CD4-positive, alpha-beta T cell (primary cell): ENCODE measurements around the gene BLID. TPM values are rescaled to one million over a fixed set of nuclear protein-coding genes. Genes with fewer than 3 reads are reported as not detected.

Experiments
- ATAC-seq: fragments of 200-7000 bp; cut with Tn5 transposase; one replicate; pipeline ENCODE4 v1.10.0; 2022; ENCODE audit warnings: mild to moderate bottlenecking; ENCODE audit not compliant: poor library complexity
- CTCF ChIA-PET: fragments of 350-600 bp; sonication (Branson Sonifier 250); formaldehyde crosslinking; loops from one replicate; lab custom pipeline; 2021; ENCODE audit warnings: antibody characterized with exemption, inconsistent platforms; lab: Charles Lee
- POLR2A ChIA-PET: fragments of 350-600 bp; sonication (Branson Sonifier 250); formaldehyde crosslinking; loops from one replicate; lab custom pipeline; 2021; ENCODE audit warnings: antibody characterized with exemption, inconsistent platforms; lab: Charles Lee
- DNase-seq, 14 experiments: peaks; one replicate each; pipeline ENCODE4 v3.0.0-alpha.2; 2013 to 2020; ENCODE audit warnings: mixed read lengths in 2 of 14
- H3K27ac ChIP-seq, 2 donors: one replicate each; pipeline versions ENCODE4 v1.5.1 to v1.7.0; 2013; ENCODE audit warnings: low read length in 2 of 2, low read depth in 1 of 2, mild to moderate bottlenecking in 1 of 2
- H3K27me3 ChIP-seq, 2 experiments: 1 replicate in 1 of 2; 2 replicates in 1 of 2; pipeline versions ENCODE4 v1.6.1 to v1.7.0; 2013; ENCODE audit warnings: low read length in 2 of 2, control low read depth in 1 of 2, mild to moderate bottlenecking in 1 of 2, moderate library complexity in 1 of 2; ENCODE audit not compliant: insufficient read depth in 2 of 2, control insufficient read depth in 1 of 2
- H3K36me3 ChIP-seq: one replicate; pipeline ENCODE4 v1.6.1; 2013; ENCODE audit warnings: low read length, control low read depth; ENCODE audit not compliant: insufficient read depth
- H3K4me1 ChIP-seq: one replicate; pipeline ENCODE4 v1.6.1; 2013; ENCODE audit warnings: low read length, control low read depth; ENCODE audit not compliant: insufficient read depth
- H3K4me3 ChIP-seq: one replicate; pipeline ENCODE4 v1.5.1; 2013; ENCODE audit warnings: mild to moderate bottlenecking, low read length, moderate library complexity
- H3K9me3 ChIP-seq, 2 experiments: 1 replicate in 1 of 2; 2 replicates in 1 of 2; pipeline versions ENCODE4 v1.6.1 to v1.7.0; 2013; ENCODE audit warnings: low read length in 2 of 2, mild to moderate bottlenecking in 2 of 2, control low read depth in 1 of 2, moderate library complexity in 1 of 2; ENCODE audit not compliant: control insufficient read depth in 1 of 2, insufficient read depth in 1 of 2
- H3K27ac Mint-ChIP-seq: one replicate; pipeline ENCODE4 v1.8.0; 2020; ENCODE audit warnings: mixed read lengths
- H3K27me3 Mint-ChIP-seq: one replicate; pipeline ENCODE4 v1.8.0; 2021; ENCODE audit warnings: mixed read lengths
- H3K36me3 Mint-ChIP-seq: one replicate; pipeline ENCODE4 v1.8.0; 2021; ENCODE audit warnings: low read depth, mixed read lengths
- H3K4me1 Mint-ChIP-seq: one replicate; pipeline ENCODE4 v1.8.0; 2021; ENCODE audit warnings: low read depth, mixed read lengths
- H3K4me3 Mint-ChIP-seq: one replicate; pipeline ENCODE4 v1.8.0; 2020; ENCODE audit warnings: mild to moderate bottlenecking, mixed read lengths
- H3K9me3 Mint-ChIP-seq: one replicate; pipeline ENCODE4 v1.8.0; 2020; ENCODE audit warnings: mixed read lengths
- CTCF ChIP-seq: fragments of 200-600 bp; IDR thresholded peaks from one replicate; pipeline ENCODE4 v1.8.0; 2022; ENCODE audit warnings: antibody characterized with exemption, mild to moderate bottlenecking
- intact Hi-C, 2 experiments: fragments of 100-400 bp; cut with DNase I in 1 of 2; cut with micrococcal nuclease in 1 of 2; formaldehyde crosslinking; loops; one replicate each; pipeline versions ENCODE4 v1.15.1 to v1.9.0; 2023 to 2025; cut with DNase I, micrococcal nuclease
- total RNA-seq, 174 experiments: library from RNA in 2 of 174; stranded (reverse) in 2 of 174; gene quantifications; one replicate each; pipeline ENCODE4 v1.2.3 and lab custom pipeline; 2021 to 2026

BLID gene
- total RNA-seq, 2 experiments from 2014 or later: not detected

- Mint-ChIP-seq H3K9me3 (no peaks in the 10 kb centered on the region), H3K4me3 (no peak overlapping the region), H3K4me1 (no peaks in the 10 kb centered on the region), H3K27me3 (peaks cover 20% of the 10 kb centered on the region), H3K27ac (no peak overlapping the region), H3K36me3 (no peaks in the 10 kb centered on the region)
- intact Hi-C loops: no loop called here
- ChIA-PET CTCF (no interaction called here), POLR2A (no interaction called here)
- no peaks in the 10 kb centered on the region for H3K4me1 ChIP-seq
- ATAC-seq (no peak), DNase-seq (no peak)
- H3K4me3 ChIP-seq: no peak overlapping the region
- TF ChIP-seq CTCF: no peak
- H3K27ac ChIP-seq: no peak overlapping the region
- H3K27me3 ChIP-seq: peaks cover 0 to 5% of the 10 kb centered on the region in 2 experiments
- peaks cover 0 to 3% of the 10 kb centered on the region in 2 experiments for H3K9me3 ChIP-seq
- no peaks in the 10 kb centered on the region for H3K36me3 ChIP-seq
These were observed 23.0 kb upstream of the BLID start for GRCh38 chr11:122138744-122139594.

- H3K27ac ChIP-seq: no peak overlapping the region
- intact Hi-C loops: no loop called here
- H3K4me1 ChIP-seq: no peaks in the 10 kb centered on the region
- H3K36me3 ChIP-seq: no peaks in the 10 kb centered on the region
- TF ChIP-seq CTCF: no peak
- no peak overlapping the region for H3K4me3 ChIP-seq
- Mint-ChIP-seq H3K9me3 (no peaks in the 10 kb centered on the region), H3K4me1 (no peaks in the 10 kb centered on the region), H3K27ac (no peak overlapping the region), H3K36me3 (no peaks in the 10 kb centered on the region), H3K4me3 (no peak overlapping the region), H3K27me3 (peaks cover 22% of the 10 kb centered on the region)
- no peak for ATAC-seq
- no peak for DNase-seq
- POLR2A ChIA-PET: no interaction called here
- peaks cover 0 to 5% of the 10 kb centered on the region in 2 experiments for H3K27me3 ChIP-seq
- H3K9me3 ChIP-seq: no peaks in the 10 kb centered on the region
- CTCF ChIA-PET: no interaction called here
These were observed 21.2 kb upstream of the BLID start for GRCh38 chr11:122137078-122137793.

GRCh38 chr11:122131126-122131525 lies 15.1 kb upstream of the BLID start:
- DNase-seq (no peak), ATAC-seq (no peak)
- Mint-ChIP-seq H3K4me1 (no peaks in the 10 kb centered on the region), H3K27ac (no peak overlapping the region), H3K36me3 (no peaks in the 10 kb centered on the region), H3K27me3 (peaks cover 19% of the 10 kb centered on the region), H3K9me3 (no peaks in the 10 kb centered on the region), H3K4me3 (no peak overlapping the region)
- Histone ChIP-seq H3K27ac (no peak overlapping the region), H3K36me3 (no peaks in the 10 kb centered on the region), H3K4me1 (no peaks in the 10 kb centered on the region), H3K27me3 (peaks cover 0 to 1% of the 10 kb centered on the region in 2 experiments), H3K9me3 (no peaks in the 10 kb centered on the region), H3K4me3 (no peak overlapping the region)
- POLR2A ChIA-PET: no interaction called here
- CTCF ChIA-PET: no interaction called here
- no peak for TF ChIP-seq CTCF
- intact Hi-C loops: no loop called here
